Measurements from ENCODE around the gene MAPKAPK2.

GRCh38 chr1:206779638-206780037 is 94.9 kb downstream of the MAPKAPK2 start:
- TF ChIP-seq CTCF (IDR thresholded peaks at IDR 0.05), result no peak
- no peak for TF ChIP-seq EZH2 (IDR thresholded peaks at IDR 0.05; ENCODE audit: borderline replicate concordance, insufficient read depth, low read depth, low read length, poor library complexity, severe bottlenecking)
